Measurements from ENCODE around the gene VENTX. TPM values are rescaled to one million over a fixed set of nuclear protein-coding genes. Genes with fewer than 3 reads are reported as not detected.

VENTX gene
- total and polyA plus RNA-seq, 10 of the 15 experiments (the other 5 are each of a cell fraction or from before 2014, with no cell fraction given) = 0.05 TPM; not detected in 9

DNA sequence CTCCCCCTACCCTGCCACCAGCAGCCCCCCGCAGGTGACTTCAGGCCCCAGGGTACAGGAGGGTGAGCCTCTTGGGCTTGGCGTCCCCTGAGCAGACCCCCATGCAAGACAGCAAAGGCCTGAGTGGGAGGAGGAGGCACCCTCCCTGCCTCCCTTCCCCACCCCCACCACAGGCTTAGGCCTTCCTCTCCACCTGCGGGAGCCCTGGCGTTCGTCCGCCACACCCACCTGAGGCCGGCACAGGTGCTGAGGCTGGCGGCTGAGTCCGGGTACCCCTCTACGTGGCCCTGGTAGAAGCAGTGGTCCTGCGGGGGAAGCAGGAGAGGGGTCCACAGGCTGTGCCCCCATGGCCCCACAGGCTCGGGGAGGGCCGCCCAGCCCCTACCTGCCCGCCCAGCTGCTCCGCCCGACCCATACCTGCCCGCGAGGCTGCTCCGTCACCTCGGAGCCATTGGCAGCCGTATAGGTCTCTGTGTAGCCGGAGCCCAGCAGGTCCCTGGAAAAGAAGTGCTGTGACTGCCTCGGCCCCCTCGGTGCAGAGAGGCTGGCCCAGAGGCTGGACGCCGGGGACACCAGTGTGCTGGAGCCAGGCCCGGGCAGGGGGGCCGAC is 36.0 kb downstream of the VENTX start:
- RAD21 ChIA-PET (ENCODE audit: unreplicated experiment) = interaction anchor here (2.4 kb wide), 1 partner anchor 13 kb away, joined by 9 read pairs; no protein-coding TSS in a partner anchor
- no peaks in the 10 kb centered on the region for H3K27me3 ChIP-seq (replicated peaks in 1 of 2; ENCODE audit: control insufficient read depth in 2 of 2, insufficient read depth in 2 of 2, low read length in 1 of 2)
- FAIRE-seq (no peak), DNase-seq (ENCODE audit: low read depth, low spot score) (no peak), ATAC-seq (no peak)
- peaks cover 23% of the 10 kb centered on the region for H3K79me2 ChIP-seq (ENCODE audit: control insufficient read depth, insufficient read depth, low read length)
- H3K4me2 ChIP-seq (ENCODE audit: control insufficient read depth, insufficient read depth) = peak overlapping the region; percentile 48
- H4K20me1 ChIP-seq (ENCODE audit: control insufficient read depth, insufficient read depth) = no peaks in the 10 kb centered on the region; the same call in 1 of the 2 replicates
- H3K9me3 ChIP-seq (replicated peaks; ENCODE audit: control insufficient read depth, insufficient read depth, low read length) = no peaks in the 10 kb centered on the region
- H2AFZ ChIP-seq (ENCODE audit: control insufficient read depth, low read depth, low read length) = no peak overlapping the region
- CTCF ChIA-PET = interaction anchor here (1.6 to 3.2 kb wide), 3 partner anchors 10 to 117 kb away, joined by 4 to 15 read pairs (median 8); no protein-coding TSS in a partner anchor
- intact Hi-C loops (cut with micrococcal nuclease; ENCODE audit: unreplicated experiment) (loop anchor here (2.0 kb wide), 1 partner anchor 35 kb away; the partner anchor contains the start of genes TUBGCP2 and ZNF511), in situ Hi-C loops (cut with MboI) (no loop called here)
- H3K36me3 ChIP-seq (ENCODE audit: control insufficient read depth in 2 of 2, insufficient read depth in 2 of 2, low read length in 1 of 2) = peaks cover 6 to 34% of the 10 kb centered on the region in 2 experiments
- 91% methylated on average over 17 of the region's 28 CpGs for WGBS (ENCODE audit: insufficient coverage, insufficient replicate concordance, low lambda C conversion rate, missing lambda C conversion rate)
- no peak overlapping the region for H3K27ac ChIP-seq (ENCODE audit: control insufficient read depth, insufficient read depth)
- SMC1A ChIA-PET (ENCODE audit: uncharacterized antibody, unreplicated experiment) = no interaction called here
- peaks cover 29% of the 10 kb centered on the region for H3K4me1 ChIP-seq (ENCODE audit: control insufficient read depth, insufficient read depth, low read length)
- BruUV-seq (replicated peaks) = no TSS peak
- H3K9ac ChIP-seq (ENCODE audit: control insufficient read depth, insufficient read depth, low read length) = no peak overlapping the region
- POLR2A ChIA-PET = no interaction called here
- no peak overlapping the region for H3K4me3 ChIP-seq
- TF ChIP-seq NFXL1 (IDR thresholded peaks at IDR 0.05; ENCODE audit: borderline replicate concordance) (no peak), CBX5 (IDR thresholded peaks at IDR 0.05; ENCODE audit: low read depth) (no peak), TCF12 (IDR thresholded peaks at IDR 0.05; ENCODE audit: low read depth, low read length) (no peak), ZNF24 (IDR thresholded peaks at IDR 0.05) (no peak), RAD51 (IDR thresholded peaks at IDR 0.05) (no peak), ETV6 (conservative IDR thresholded peaks at IDR 0.05 in 1 of 2, IDR thresholded peaks at IDR 0.05 in 1 of 2; ENCODE audit: borderline replicate concordance in 1 of 2, low read depth in 1 of 2) (no peak), CBFB (IDR thresholded peaks at IDR 0.05; ENCODE audit: low read depth) (no peak), BCL3 (IDR thresholded peaks at IDR 0.05; ENCODE audit: borderline replicate concordance, insufficient read depth, low read depth, low read length, poor library complexity, severe bottlenecking) (no peak), TBL1XR1 (IDR thresholded peaks at IDR 0.05; ENCODE audit: low read depth, low read length) (no peak), RELA (IDR thresholded peaks at IDR 0.05; ENCODE audit: borderline replicate concordance, partially characterized antibody) (no peak), ZBTB40 (IDR thresholded peaks at IDR 0.05; ENCODE audit: borderline replicate concordance) (no peak), EZH2 (IDR thresholded peaks at IDR 0.05; ENCODE audit: borderline replicate concordance, control insufficient read depth, low read depth, low read length) (no peak)
- TF ChIP-seq, protein P1, sequence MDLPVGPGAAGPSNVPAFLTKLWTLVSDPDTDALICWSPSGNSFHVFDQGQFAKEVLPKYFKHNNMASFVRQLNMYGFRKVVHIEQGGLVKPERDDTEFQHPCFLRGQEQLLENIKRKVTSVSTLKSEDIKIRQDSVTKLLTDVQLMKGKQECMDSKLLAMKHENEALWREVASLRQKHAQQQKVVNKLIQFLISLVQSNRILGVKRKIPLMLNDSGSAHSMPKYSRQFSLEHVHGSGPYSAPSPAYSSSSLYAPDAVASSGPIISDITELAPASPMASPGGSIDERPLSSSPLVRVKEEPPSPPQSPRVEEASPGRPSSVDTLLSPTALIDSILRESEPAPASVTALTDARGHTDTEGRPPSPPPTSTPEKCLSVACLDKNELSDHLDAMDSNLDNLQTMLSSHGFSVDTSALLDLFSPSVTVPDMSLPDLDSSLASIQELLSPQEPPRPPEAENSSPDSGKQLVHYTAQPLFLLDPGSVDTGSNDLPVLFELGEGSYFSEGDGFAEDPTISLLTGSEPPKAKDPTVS (IDR thresholded peaks at IDR 0.05; ENCODE audit: low read depth, low read length) = no peak
- TF ChIP-seq, protein P2, sequence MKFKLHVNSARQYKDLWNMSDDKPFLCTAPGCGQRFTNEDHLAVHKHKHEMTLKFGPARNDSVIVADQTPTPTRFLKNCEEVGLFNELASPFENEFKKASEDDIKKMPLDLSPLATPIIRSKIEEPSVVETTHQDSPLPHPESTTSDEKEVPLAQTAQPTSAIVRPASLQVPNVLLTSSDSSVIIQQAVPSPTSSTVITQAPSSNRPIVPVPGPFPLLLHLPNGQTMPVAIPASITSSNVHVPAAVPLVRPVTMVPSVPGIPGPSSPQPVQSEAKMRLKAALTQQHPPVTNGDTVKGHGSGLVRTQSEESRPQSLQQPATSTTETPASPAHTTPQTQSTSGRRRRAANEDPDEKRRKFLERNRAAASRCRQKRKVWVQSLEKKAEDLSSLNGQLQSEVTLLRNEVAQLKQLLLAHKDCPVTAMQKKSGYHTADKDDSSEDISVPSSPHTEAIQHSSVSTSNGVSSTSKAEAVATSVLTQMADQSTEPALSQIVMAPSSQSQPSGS (IDR thresholded peaks at IDR 0.05; ENCODE audit: low read length) = no peak
